Mesothelial cell of epicardium (in vitro differentiated cells): Measurements from ENCODE around the gene PITPNC1. TPM values are rescaled to one million over a fixed set of nuclear protein-coding genes. Genes with fewer than 3 reads are reported as not detected.
"Not testable (repeated sequence)": the region's sequence is repeated elsewhere in the genome, so short reads cannot be mapped to it uniquely, and the experiment has no call there.

ENCODE experiments used
- DNase-seq, 2 experiments: peaks; one replicate each; pipeline ENCODE4 v3.0.0; 2021; ENCODE audit warnings: low spot score in 2 of 2; ENCODE audit not compliant: unreplicated experiment in 2 of 2
- H3K27ac Mint-ChIP-seq: 2 replicates; pipeline ENCODE4 v1.8.0; 2021; ENCODE audit warnings: mixed read lengths
- H3K27me3 Mint-ChIP-seq: 2 replicates; pipeline ENCODE4 v1.8.0; 2021; ENCODE audit warnings: low read depth, mixed read lengths
- H3K36me3 Mint-ChIP-seq: 2 replicates; pipeline ENCODE4 v1.8.0; 2021; ENCODE audit warnings: mixed read lengths
- H3K4me1 Mint-ChIP-seq: 2 replicates; pipeline ENCODE4 v1.8.0; 2021; ENCODE audit warnings: mixed read lengths
- H3K4me3 Mint-ChIP-seq: 2 replicates; pipeline ENCODE4 v1.8.0; 2021; ENCODE audit warnings: mild to moderate bottlenecking, moderate library complexity, mixed read lengths
- H3K9me3 Mint-ChIP-seq: 2 replicates; pipeline ENCODE4 v1.8.0; 2021; ENCODE audit warnings: mixed read lengths
- CTCF ChIP-seq: fragments of 200-600 bp; sonication (generic); IDR thresholded peaks from one replicate; pipeline ENCODE4 v1.5.0; 2021; ENCODE audit warnings: antibody characterized with exemption; ENCODE audit not compliant: unreplicated experiment
- total RNA-seq: library from RNA; stranded (reverse); gene quantifications from 3 replicates; pipeline ENCODE4 v1.2.1, GENCODE V29; 2021

The PITPNC1 gene
- total RNA-seq, 1 donor from 2014 or later, result 19.9 TPM

- no peak overlapping the region for H3K4me3 Mint-ChIP-seq
- peaks cover 28% of the 10 kb centered on the region for H3K4me1 Mint-ChIP-seq
- no peaks in the 10 kb centered on the region for H3K9me3 Mint-ChIP-seq
- no peak for DNase-seq
- no peaks in the 10 kb centered on the region for H3K27me3 Mint-ChIP-seq
- peak overlapping the region; percentile 83 for H3K27ac Mint-ChIP-seq
- TF ChIP-seq CTCF, result no peak
- H3K36me3 Mint-ChIP-seq, result no peaks in the 10 kb centered on the region
Measured at GRCh38 chr17:67638871-67639270, 261.8 kb downstream of the PITPNC1 start.

GRCh38 chr17:67639555-67639954, 262.5 kb downstream of the PITPNC1 start:
- H3K36me3 Mint-ChIP-seq, result no peaks in the 10 kb centered on the region
- TF ChIP-seq CTCF, result no peak
- H3K27ac Mint-ChIP-seq, result peak overlapping the region; percentile 43
- H3K4me1 Mint-ChIP-seq, result peaks cover 28% of the 10 kb centered on the region
- H3K4me3 Mint-ChIP-seq, result no peak overlapping the region
- DNase-seq, result no peak
- no peaks in the 10 kb centered on the region for H3K9me3 Mint-ChIP-seq
- H3K27me3 Mint-ChIP-seq, result no peaks in the 10 kb centered on the region

GRCh38 chr17:67639979-67640378, 262.9 kb downstream of the PITPNC1 start:
- no peak for TF ChIP-seq CTCF
- Mint-ChIP-seq H3K36me3 (no peaks in the 10 kb centered on the region), H3K27me3 (no peaks in the 10 kb centered on the region), H3K4me3 (no peak overlapping the region), H3K4me1 (peaks cover 28% of the 10 kb centered on the region), H3K9me3 (no peaks in the 10 kb centered on the region), H3K27ac (no peak overlapping the region)
- DNase-seq, result no peak

GRCh38 chr17:67642488-67642887, 265.4 kb downstream of the PITPNC1 start:
- H3K4me1 Mint-ChIP-seq, result peaks cover 19% of the 10 kb centered on the region
- H3K27ac Mint-ChIP-seq, result no peak overlapping the region
- no peaks in the 10 kb centered on the region for H3K36me3 Mint-ChIP-seq
- no peak overlapping the region for H3K4me3 Mint-ChIP-seq
- no peak for DNase-seq
- H3K9me3 Mint-ChIP-seq, result no peaks in the 10 kb centered on the region
- H3K27me3 Mint-ChIP-seq, result no peaks in the 10 kb centered on the region
- TF ChIP-seq CTCF, result no peak

GRCh38 chr17:67644061-67644460, 267.0 kb downstream of the PITPNC1 start:
- Mint-ChIP-seq H3K27ac (no peak overlapping the region), H3K36me3 (no peaks in the 10 kb centered on the region), H3K4me3 (no peak overlapping the region), H3K4me1 (peaks cover 4% of the 10 kb centered on the region), H3K9me3 (no peaks in the 10 kb centered on the region), H3K27me3 (no peaks in the 10 kb centered on the region)
- no peak for DNase-seq
- TF ChIP-seq CTCF, result no peak

GRCh38 chr17:67645195-67645594, 268.1 kb downstream of the PITPNC1 start:
- H3K9me3 Mint-ChIP-seq, DNase-seq, H3K4me1 Mint-ChIP-seq, H3K27me3 Mint-ChIP-seq, H3K36me3 Mint-ChIP-seq, H3K27ac Mint-ChIP-seq, H3K4me3 Mint-ChIP-seq: not testable (repeated sequence)
